ENCODE data around the gene RGS6. TPM values are rescaled to one million over a fixed set of nuclear protein-coding genes. Genes with fewer than 3 reads are reported as not detected.

Gene RGS6
- total and polyA plus RNA-seq, 2 of the 4 experiments (the other 2 are of a cell fraction): not detected

GRCh38 chr14:72513346-72513745 is 581.1 kb downstream of the RGS6 start:
- no peak overlapping the region for H3K23ac ChIP-seq (ENCODE audit: low read depth, low read length)
- intact Hi-C loops (cut with micrococcal nuclease): loop anchor here (10.0 kb wide), 1 partner anchor 211 kb away; no protein-coding TSS in a partner anchor
- no peak overlapping the region for H4K8ac ChIP-seq (ENCODE audit: low read depth in 2 of 2, low read length in 2 of 2)
- peak overlapping the region; percentile 87 for H2AFZ ChIP-seq (replicated peaks; ENCODE audit: low read length, poor library complexity)
- no peak overlapping the region for H4K5ac ChIP-seq (ENCODE audit: low read depth, low read length)
- no peaks in the 10 kb centered on the region for H3K79me1 ChIP-seq (ENCODE audit: low read depth in 1 of 2, low read length in 2 of 2)
- 58% methylated on average over 2 of the region's 3 CpGs; no CpG with 5 or more reads in 1 of the 2 experiments for WGBS, 2 experiments (ENCODE audit: extremely low coverage in 2 of 2, insufficient read length in 1 of 2)
- H3K4me3 ChIP-seq (ENCODE audit: insufficient read depth, low read depth, low read length): no peak overlapping the region
- no peak overlapping the region for H3K4ac ChIP-seq (ENCODE audit: low read depth, low read length)
- in situ Hi-C loops (cut with MboI; ENCODE audit: low sequenced_read_pairs): loop anchor here (5.0 kb wide), 1 partner anchor 434 kb away; no protein-coding TSS in a partner anchor
- H4K91ac ChIP-seq (ENCODE audit: insufficient read depth, low read depth, low read length): no peak overlapping the region
- no peak overlapping the region for H2AK5ac ChIP-seq (ENCODE audit: low read depth, low read length)
- peak overlapping the region; percentile 71 for H2AK9ac ChIP-seq (replicated peaks; ENCODE audit: low read depth, low read length, poor library complexity)
- no peak for ATAC-seq (ENCODE audit: low read depth)
- H3K9ac ChIP-seq (ENCODE audit: low read depth, low read length): no peak overlapping the region
- H2BK5ac ChIP-seq (ENCODE audit: low read depth, low read length, poor library complexity, severe bottlenecking): no peak overlapping the region
- H2BK120ac ChIP-seq (ENCODE audit: low read depth, low read length): no peak overlapping the region
- peaks cover 5% of the 10 kb centered on the region for H3K4me1 ChIP-seq (ENCODE audit: control insufficient read depth, insufficient read depth, low read length)
- H3K9me3 ChIP-seq (ENCODE audit: control insufficient read depth, insufficient read depth, low read length): no peaks in the 10 kb centered on the region
- no peak overlapping the region for H3K56ac ChIP-seq (ENCODE audit: extremely low read depth, insufficient read depth, low read length)
- no peak overlapping the region for H3K27ac ChIP-seq (ENCODE audit: insufficient read depth, low read length)
- peaks cover 24% of the 10 kb centered on the region for H3K27me3 ChIP-seq (ENCODE audit: control insufficient read depth, insufficient read depth, low read length)
- BruUV-seq (replicated peaks): no TSS peak
- H3K4me2 ChIP-seq (ENCODE audit: low read depth, low read length): no peak overlapping the region
- no peak overlapping the region for H2BK15ac ChIP-seq (ENCODE audit: low read depth, low read length)
- ChIA-PET POLR2A (ENCODE audit: unreplicated experiment) (no interaction called here), CTCF (interaction anchor here (0.6 to 4.6 kb wide), 24 partner anchors 8 to 956 kb away, joined by 3 to 70 read pairs (median 5); partner anchors contain the start of gene DPF3)
- no peak overlapping the region for H3K18ac ChIP-seq (ENCODE audit: low read depth, low read length)
- dilution Hi-C loops (cut with HindIII; ENCODE audit: low sequenced_read_pairs, unreplicated experiment): no loop called here
- TF ChIP-seq MAFK (IDR thresholded peaks at IDR 0.05; ENCODE audit: low read depth, low read length): no peak
- no peak for TF ChIP-seq MAZ (IDR thresholded peaks at IDR 0.05; ENCODE audit: borderline replicate concordance, low read depth, low read length)
- no peak for TF ChIP-seq CHD1 (IDR thresholded peaks at IDR 0.05; ENCODE audit: low read depth, low read length)
- no peak for TF ChIP-seq POLR2A (IDR thresholded peaks at IDR 0.05; ENCODE audit: low read depth, low read length)
- TF ChIP-seq ELK1 (IDR thresholded peaks at IDR 0.05; ENCODE audit: borderline replicate concordance, low read depth, low read length): no peak
- TF ChIP-seq FOS (IDR thresholded peaks at IDR 0.05; ENCODE audit: low read depth, low read length): no peak
- no peaks in the 10 kb centered on the region for H3K9me1 ChIP-seq (ENCODE audit: insufficient read depth, low read length)
- no peak for DNase-seq
- H3K36me3 ChIP-seq (ENCODE audit: control insufficient read depth, insufficient read depth, low read length): no peaks in the 10 kb centered on the region
- no peak overlapping the region for H2BK20ac ChIP-seq (ENCODE audit: low read depth, low read length)
- no peak overlapping the region for H3K14ac ChIP-seq (replicated peaks; ENCODE audit: low read depth, low read length)
- no peaks in the 10 kb centered on the region for H4K20me1 ChIP-seq (ENCODE audit: insufficient read depth, low read length)
